G401 (cell line): ENCODE results near the gene HIP1R. TPM values are rescaled to one million over a fixed set of nuclear protein-coding genes. Genes with fewer than 3 reads are reported as not detected.
"Not testable (repeated sequence)": the region's sequence is repeated elsewhere in the genome, so short reads cannot be mapped to it uniquely, and the experiment has no call there.

Source experiments
- DNase-seq: peaks from one replicate; pipeline ENCODE4 v3.0.0-alpha.2; 2015; ENCODE audit warnings: low spot score
- in situ Hi-C: cut with HindIII; loops from 2 replicates; pipeline ENCODE4 v1.10.0; 2016; ENCODE audit warnings: low sequenced_read_pairs, mixed read lengths
- total RNA-seq: library from RNA; depleted of rRNA; stranded (reverse); fragments of >200 nt; shearing (Covaris generic); gene quantifications from 2 replicates; pipeline ENCODE4 v1.2.3, GENCODE V29; 2014; rRNA removed

The HIP1R gene
- total RNA-seq: 14.0 and 19.3 TPM in 2 replicates

- in situ Hi-C loops: no loop called here
- DNase-seq: peak; percentile 34
Observed at GRCh38 chr12:122834921-122835749, at the start of gene HIP1R. Gene HIP1R (plus strand): TSS chr12:122835457. CDS start chr12:122835551, 94 bp downstream.

GRCh38 chr12:122785503-122785902 lies 49.8 kb upstream of the HIP1R start:
- DNase-seq: no peak
- in situ Hi-C loops: no loop called here

GRCh38 chr12:122788387-122788786 lies 46.9 kb upstream of the HIP1R start:
- in situ Hi-C loops: no loop called here
- no peak for DNase-seq

GRCh38 chr12:122789637-122790036 lies 45.6 kb upstream of the HIP1R start:
- no peak for DNase-seq
- in situ Hi-C loops: no loop called here

GRCh38 chr12:122790393-122791075 lies 44.7 kb upstream of the HIP1R start:
- no peak for DNase-seq
- in situ Hi-C loops: no loop called here

- peak; percentile 70 for DNase-seq
- in situ Hi-C loops: no loop called here
Observed at GRCh38 chr12:122793685-122794106, 41.6 kb upstream of the HIP1R start.

GRCh38 chr12:122795807-122796206 lies 39.5 kb upstream of the HIP1R start:
- in situ Hi-C loops: no loop called here
- no peak for DNase-seq

- in situ Hi-C loops: no loop called here
- no peak for DNase-seq
Observed at GRCh38 chr12:122799641-122800243, 35.5 kb upstream of the HIP1R start.

- DNase-seq: no peak
- in situ Hi-C loops: no loop called here
Observed at GRCh38 chr12:122803937-122804336, 31.3 kb upstream of the HIP1R start.

- in situ Hi-C loops, DNase-seq: not testable (repeated sequence)
Observed at GRCh38 chr12:122804957-122805356, 30.3 kb upstream of the HIP1R start.

- no peak for DNase-seq
- in situ Hi-C loops: no loop called here
Observed at GRCh38 chr12:122807651-122808050, 27.6 kb upstream of the HIP1R start.

- no peak for DNase-seq
- in situ Hi-C loops: no loop called here
Observed at GRCh38 chr12:122811777-122812176, 23.5 kb upstream of the HIP1R start.

GRCh38 chr12:122813310-122813713 lies 21.9 kb upstream of the HIP1R start:
- in situ Hi-C loops: no loop called here
- no peak for DNase-seq

GRCh38 chr12:122819209-122819785 lies 16.0 kb upstream of the HIP1R start:
- DNase-seq: peak; percentile 13
- in situ Hi-C loops: no loop called here

- in situ Hi-C loops: no loop called here
- DNase-seq: no peak
Observed at GRCh38 chr12:122820138-122820537, 15.1 kb upstream of the HIP1R start.

GRCh38 chr12:122820838-122821271 lies 14.4 kb upstream of the HIP1R start:
- DNase-seq: no peak
- in situ Hi-C loops: no loop called here

- in situ Hi-C loops: no loop called here
- no peak for DNase-seq
Observed at GRCh38 chr12:122823429-122823828, 11.8 kb upstream of the HIP1R start.

GRCh38 chr12:122825773-122826724 lies 9.2 kb upstream of the HIP1R start:
- in situ Hi-C loops: no loop called here
- DNase-seq: no peak

- no peak for DNase-seq
- in situ Hi-C loops: no loop called here
Observed at GRCh38 chr12:122827258-122827657, 8.0 kb upstream of the HIP1R start.
